ENCODE results near the gene VNN1. TPM values are rescaled to one million over a fixed set of nuclear protein-coding genes. Genes with fewer than 3 reads are reported as not detected.
"Not testable (repeated sequence)": the region's sequence is repeated elsewhere in the genome, so short reads cannot be mapped to it uniquely, and the experiment has no call there.

VNN1 gene
- total RNA-seq, 1 donor from 2014 or later = 10.1 TPM

DNA sequence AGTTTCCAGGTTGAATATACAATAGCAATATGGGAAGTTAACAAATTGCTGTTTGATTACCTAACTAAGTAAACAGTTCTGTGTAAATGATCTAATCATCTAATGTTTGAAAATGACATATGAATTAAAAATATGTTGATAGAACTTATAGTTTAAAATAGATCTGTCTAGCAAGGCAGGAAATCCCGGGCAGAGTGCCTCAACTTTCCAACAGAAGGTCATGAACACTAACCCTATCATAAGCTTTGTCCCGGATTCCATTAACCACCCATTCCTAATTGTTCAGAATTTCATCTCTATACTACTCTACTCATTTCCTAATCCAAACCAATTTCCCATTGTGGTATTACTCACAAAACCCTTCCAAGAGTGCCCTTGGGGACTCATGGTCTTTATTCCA, 65.0 kb downstream of the VNN1 start:
- TF ChIP-seq, protein P1, sequence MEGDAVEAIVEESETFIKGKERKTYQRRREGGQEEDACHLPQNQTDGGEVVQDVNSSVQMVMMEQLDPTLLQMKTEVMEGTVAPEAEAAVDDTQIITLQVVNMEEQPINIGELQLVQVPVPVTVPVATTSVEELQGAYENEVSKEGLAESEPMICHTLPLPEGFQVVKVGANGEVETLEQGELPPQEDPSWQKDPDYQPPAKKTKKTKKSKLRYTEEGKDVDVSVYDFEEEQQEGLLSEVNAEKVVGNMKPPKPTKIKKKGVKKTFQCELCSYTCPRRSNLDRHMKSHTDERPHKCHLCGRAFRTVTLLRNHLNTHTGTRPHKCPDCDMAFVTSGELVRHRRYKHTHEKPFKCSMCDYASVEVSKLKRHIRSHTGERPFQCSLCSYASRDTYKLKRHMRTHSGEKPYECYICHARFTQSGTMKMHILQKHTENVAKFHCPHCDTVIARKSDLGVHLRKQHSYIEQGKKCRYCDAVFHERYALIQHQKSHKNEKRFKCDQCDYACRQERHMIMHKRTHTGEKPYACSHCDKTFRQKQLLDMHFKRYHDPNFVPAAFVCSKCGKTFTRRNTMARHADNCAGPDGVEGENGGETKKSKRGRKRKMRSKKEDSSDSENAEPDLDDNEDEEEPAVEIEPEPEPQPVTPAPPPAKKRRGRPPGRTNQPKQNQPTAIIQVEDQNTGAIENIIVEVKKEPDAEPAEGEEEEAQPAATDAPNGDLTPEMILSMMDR (IDR thresholded peaks at IDR 0.05) = no peak
- Histone ChIP-seq H3K36me3 (no peaks in the 10 kb centered on the region), H3K4me1 (no peaks in the 10 kb centered on the region), H3K27me3 (no peaks in the 10 kb centered on the region), H3K4me3 (no peak overlapping the region), H3K27ac (no peak overlapping the region), H3K9me3 (no peaks in the 10 kb centered on the region)
- intact Hi-C loops (cut with DNase I) = no loop called here
- no peak for ATAC-seq
- no peak for DNase-seq

DNA sequence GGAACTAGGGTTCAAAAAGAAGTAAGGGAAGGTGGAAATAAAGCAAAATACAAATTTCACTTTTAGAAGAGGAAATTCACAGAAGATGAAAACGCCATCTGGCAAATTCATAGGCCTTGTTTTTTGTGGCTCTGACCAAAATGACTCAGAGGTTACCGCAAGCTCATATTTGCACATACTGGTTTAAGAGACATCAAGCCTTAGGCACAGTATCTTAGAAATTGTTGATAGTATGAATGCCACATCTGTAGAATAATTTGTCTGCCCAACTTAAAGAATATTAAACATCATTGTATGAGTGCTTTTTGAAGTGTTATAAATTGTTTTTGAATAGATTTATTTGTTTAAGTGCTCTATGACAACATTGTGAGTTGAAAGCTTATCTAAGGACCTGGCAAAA, 65.5 kb downstream of the VNN1 start:
- ATAC-seq (no peak), DNase-seq (no peak)
- Histone ChIP-seq H3K4me1 (no peaks in the 10 kb centered on the region), H3K27me3 (no peaks in the 10 kb centered on the region), H3K9me3 (no peaks in the 10 kb centered on the region), H3K27ac (no peak overlapping the region), H3K36me3 (no peaks in the 10 kb centered on the region), H3K4me3 (no peak overlapping the region)
- TF ChIP-seq, protein P1 (IDR thresholded peaks at IDR 0.05) = no peak
- intact Hi-C loops (cut with DNase I) = no loop called here

DNA sequence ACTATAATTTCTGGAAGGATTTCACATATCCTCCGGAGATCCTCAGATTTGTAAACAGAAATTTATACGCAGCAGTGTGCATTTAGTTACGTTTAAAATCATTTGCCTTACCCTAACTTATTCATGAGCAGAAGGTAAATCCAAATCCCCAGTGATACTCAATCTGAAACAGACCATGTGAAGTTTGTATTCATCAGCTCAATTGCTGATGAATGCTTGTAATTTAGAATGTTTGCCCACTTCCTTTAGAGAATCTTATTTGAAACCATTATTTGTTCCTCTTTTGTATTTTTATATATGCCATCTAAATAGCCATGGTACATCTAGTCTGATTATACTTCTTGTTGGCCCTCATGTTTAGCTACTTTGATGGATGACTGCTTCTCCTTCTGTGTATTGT, 70.3 kb downstream of the VNN1 start:
- H3K9me3 ChIP-seq = no peaks in the 10 kb centered on the region

DNA sequence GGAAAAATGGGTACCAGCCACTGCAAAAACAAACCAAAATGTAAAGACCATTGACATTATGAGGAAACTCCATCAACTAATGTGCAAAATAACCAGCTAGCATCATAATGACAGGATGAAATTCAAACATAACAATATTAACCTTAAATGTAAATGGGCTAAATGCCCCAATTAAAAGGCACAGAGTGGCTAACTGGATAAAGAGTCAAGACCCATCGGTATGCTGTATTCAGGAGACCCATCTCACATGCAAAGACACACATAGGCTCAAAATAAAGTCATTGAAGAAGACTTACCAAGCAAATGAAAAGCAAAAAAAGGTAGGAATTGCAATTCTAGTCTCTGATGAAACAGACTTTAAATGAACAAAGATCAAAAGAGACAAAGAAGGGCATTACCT, 76.7 kb downstream of the VNN1 start:
- DNase-seq; ATAC-seq; H3K36me3 ChIP-seq; H3K27ac ChIP-seq; H3K4me1 ChIP-seq; H3K27me3 ChIP-seq; intact Hi-C loops (cut with DNase I); H3K9me3 ChIP-seq; H3K4me3 ChIP-seq: not testable (repeated sequence)

More for the DNA sequence above, 70.3 kb downstream of the VNN1 start:
- intact Hi-C loops (cut with DNase I) = no loop called here
- Histone ChIP-seq H3K27me3 (no peaks in the 10 kb centered on the region), H3K4me3 (no peak overlapping the region), H3K27ac (no peak overlapping the region), H3K36me3 (no peaks in the 10 kb centered on the region), H3K4me1 (no peaks in the 10 kb centered on the region)
- DNase-seq = no peak
- TF ChIP-seq, protein P1 (IDR thresholded peaks at IDR 0.05) = no peak
- no peak for ATAC-seq

DNA sequence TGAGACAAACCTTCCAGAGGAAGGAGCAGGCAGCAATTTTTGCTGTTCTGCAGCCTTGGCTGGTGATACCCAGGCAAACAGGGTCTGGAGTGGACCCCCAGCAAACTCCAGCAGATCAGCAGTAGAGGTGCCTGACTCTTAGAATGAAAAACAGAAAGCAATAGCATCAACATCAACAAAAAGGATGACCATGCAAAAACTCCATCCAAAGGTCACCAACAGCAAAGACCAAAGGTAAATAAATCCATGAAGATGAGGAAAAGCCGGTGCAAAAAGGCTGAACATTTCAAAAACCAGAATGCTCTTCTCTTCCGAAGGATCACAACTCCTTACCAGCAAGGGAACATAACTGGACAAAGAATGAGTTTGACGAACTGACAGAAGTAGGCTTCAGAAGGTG, 77.9 kb downstream of the VNN1 start:
- H3K27me3 ChIP-seq; ATAC-seq; DNase-seq; H3K4me1 ChIP-seq; H3K4me3 ChIP-seq; H3K9me3 ChIP-seq; H3K36me3 ChIP-seq; H3K27ac ChIP-seq; intact Hi-C loops (cut with DNase I): not testable (repeated sequence)

DNA sequence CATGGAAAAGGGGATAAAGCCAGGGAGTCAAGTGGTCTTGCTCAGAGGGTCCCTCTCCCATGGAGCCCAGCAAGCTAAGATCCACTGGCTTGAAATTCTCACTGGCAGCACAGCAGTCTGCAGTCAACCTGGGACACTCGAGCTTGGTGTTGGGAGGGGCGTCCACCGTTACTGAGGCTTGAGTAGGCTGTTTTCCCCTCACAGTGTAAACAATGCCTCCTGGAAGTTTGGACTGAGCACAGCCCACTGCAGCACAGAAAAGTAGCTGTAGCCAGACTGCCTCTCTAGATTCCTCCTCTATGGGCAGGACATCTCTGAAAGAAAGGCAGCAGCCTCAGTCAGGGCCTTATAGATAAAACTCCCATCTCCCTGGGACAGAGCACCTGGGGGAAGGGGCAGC, 78.6 kb downstream of the VNN1 start:
- H3K9me3 ChIP-seq; intact Hi-C loops (cut with DNase I); H3K27me3 ChIP-seq; H3K27ac ChIP-seq; H3K4me3 ChIP-seq; H3K36me3 ChIP-seq; H3K4me1 ChIP-seq; DNase-seq; ATAC-seq: not testable (repeated sequence)

DNA sequence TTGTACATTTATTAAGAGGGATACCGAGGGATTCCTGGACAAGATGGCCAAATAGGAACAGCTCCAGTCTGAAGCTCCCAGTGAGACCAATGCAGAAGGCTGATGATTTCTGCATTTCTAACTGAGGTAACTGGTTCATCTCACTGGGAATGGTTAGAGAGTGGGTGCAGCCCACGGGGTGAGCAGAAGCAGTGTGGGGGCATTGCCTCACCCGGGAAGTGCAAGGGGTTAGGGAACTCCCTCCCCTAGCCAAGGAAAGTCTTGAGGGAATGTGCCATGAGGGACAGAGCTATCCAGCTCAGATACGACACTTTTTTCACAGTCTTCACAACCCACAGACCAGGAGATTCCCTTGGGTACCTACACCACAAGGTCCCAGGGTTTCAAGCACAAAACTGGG, 79.1 kb downstream of the VNN1 start:
- TF ChIP-seq, protein P1 (IDR thresholded peaks at IDR 0.05) = no peak

More for the DNA sequence above, 79.1 kb downstream of the VNN1 start:
- H3K4me1 ChIP-seq = no peaks in the 10 kb centered on the region
- H3K4me3 ChIP-seq = no peak overlapping the region
- DNase-seq = no peak
- intact Hi-C loops (cut with DNase I) = no loop called here
- no peaks in the 10 kb centered on the region for H3K9me3 ChIP-seq
- no peaks in the 10 kb centered on the region for H3K36me3 ChIP-seq
- H3K27ac ChIP-seq = no peak overlapping the region
- H3K27me3 ChIP-seq = peaks cover 6% of the 10 kb centered on the region
- no peak for ATAC-seq

Data from upper lobe of right lung (tissue), 1 donor.